T-helper 9 cell (primary cell): ENCODE measurements around the gene SGCE.

Source experiments
- DNase-seq: peaks from one replicate; pipeline ENCODE4 v3.0.0-alpha.2; 2020

Gene SGCE

GRCh38 chr7:94658826-94659225 lies 2.9 kb upstream of the SGCE start:
- DNase-seq, result no peak

DNA sequence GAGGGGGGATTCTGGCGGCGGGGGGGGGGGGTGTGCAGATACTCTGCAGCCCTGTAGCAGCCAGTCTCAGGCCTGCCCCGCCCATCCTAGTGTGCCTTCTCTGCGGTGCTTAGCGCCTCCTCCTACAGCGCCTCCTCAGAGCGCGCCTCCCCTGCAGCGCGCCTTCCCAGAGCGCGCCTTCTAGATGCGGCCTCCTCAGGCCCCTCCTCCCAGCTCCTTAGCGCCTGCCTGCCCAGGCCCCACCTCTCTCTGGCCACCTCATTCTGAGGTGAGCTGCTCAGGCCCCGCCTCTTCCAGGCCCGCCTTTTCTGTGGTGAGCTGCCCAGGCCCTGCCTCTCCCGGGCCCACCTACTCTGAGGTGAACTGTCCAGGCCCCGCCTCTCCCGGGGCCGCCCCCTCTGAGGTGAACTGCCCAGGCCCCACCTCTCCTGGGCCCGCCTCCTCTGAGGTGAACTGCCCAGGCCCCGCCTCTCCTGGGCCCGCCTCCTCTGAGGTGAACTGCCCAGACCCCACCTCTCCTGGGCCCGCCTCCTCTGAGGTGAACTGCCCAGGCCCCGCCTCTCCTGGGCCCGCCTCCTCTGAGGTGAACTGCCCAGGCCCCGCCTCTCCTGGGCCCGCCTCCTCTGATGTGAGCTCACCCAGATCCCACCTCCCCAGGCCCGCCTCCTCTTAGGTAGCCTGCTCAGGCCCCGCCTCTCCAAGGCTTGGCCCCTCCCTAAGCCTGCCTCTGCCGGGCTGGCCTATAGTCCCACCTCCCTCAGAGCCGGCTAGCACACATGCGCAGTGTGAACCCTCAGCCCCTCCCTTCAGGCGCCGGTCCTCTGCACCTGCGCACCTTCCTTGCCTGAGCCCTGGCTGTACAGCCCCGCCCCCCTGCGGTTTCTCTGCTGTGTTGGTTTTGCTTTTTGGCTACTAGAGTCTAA lies 2.1 kb upstream of the SGCE start:
- peak; percentile 89 for DNase-seq

- no peak for DNase-seq
Observed at GRCh38 chr7:94656925-94657731, 1.2 kb upstream of the SGCE start.

GRCh38 chr7:94656658-94656924 lies 658 bp upstream of the SGCE start:
- no peak for DNase-seq

GRCh38 chr7:94655126-94655847 lies 646 bp downstream of the SGCE start:
- no peak for DNase-seq

GRCh38 chr7:94654783-94655125 lies 1.2 kb downstream of the SGCE start:
- no peak for DNase-seq

DNA sequence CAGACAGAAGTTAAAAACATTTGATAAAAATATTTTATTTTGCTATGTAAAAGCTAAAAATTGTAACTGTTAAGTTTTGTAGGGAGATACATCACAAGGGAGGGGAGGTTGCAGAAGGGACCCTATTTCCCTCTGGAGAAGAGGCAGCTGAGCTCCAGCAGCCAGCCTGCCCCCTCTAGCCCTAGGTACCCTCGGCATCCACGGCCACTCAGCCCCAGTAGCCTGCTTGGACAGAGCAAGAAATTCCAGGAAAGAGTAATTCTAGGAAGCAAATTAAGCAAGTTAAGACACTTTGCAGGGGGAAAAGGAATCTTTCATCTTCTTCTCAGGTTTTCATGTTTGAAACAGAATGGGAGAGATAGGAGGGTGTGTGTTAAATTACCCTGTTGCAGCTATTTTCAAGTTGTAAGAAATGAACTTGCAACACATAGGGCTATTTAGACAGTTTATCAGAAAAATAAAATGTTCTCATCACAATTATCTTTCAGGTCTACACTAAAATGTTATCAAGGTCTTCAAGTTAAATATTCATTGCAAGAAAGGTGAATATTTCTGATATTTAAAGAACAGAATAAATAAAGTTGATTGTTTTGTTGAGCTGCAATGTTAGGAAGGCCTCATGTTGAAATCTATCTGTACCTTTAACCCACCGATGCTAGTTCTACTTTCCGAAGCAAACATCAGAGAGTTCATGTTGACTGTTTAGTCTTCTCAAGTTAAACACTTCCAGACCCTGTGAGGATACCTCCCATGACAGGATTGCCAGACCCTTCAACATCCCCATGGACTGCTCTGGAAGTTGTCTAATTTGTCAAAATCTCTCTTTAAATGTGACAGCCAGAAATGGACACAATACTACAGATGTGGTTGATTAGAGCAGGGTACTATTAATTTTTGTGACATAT lies 5.5 kb downstream of the SGCE start:
- no peak for DNase-seq

GRCh38 chr7:94649450-94649849 lies 6.5 kb downstream of the SGCE start:
- no peak for DNase-seq

GRCh38 chr7:94648731-94649130 lies 7.2 kb downstream of the SGCE start:
- DNase-seq, result no peak

- DNase-seq, result no peak
Observed at GRCh38 chr7:94647295-94647694, 8.6 kb downstream of the SGCE start.

- no peak for DNase-seq
Observed at GRCh38 chr7:94643771-94644545, 12.0 kb downstream of the SGCE start.

DNA sequence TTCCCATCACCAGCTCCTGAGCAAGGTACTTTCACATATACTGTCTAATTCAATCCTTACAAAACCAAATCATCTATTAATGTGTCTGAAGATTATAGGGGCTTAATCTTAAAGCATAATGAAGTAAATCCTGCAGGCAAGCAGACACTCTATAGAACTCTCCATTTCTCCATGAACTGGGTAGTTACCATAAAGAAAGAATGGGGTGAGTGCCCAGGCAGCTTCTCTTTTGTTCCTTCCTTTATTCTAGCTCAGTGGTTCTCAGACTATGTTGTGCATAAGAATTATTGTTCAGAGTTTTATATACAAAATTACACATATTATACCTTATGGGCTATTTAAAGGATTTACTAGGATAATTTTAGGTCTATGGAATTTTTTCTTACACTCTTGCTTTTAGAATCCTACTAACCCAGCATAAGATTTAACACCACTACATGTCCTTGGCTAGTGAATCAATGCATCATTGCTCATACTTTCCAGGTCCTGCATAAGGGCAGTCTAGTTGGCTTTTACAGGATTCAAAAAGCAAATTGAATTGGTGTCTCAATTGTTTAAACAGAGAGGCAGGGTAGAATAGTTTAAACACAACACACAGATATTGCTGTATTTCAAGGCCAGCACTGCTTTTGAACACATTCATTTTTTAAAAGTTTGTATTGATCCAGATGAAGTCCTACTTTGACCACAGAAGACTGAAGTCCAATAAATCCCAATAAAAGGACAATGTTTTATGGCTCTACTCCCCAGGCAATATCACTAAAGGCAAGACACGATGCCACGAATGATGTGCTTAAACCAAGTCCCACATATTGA lies 12.9 kb downstream of the SGCE start:
- DNase-seq, result no peak

DNA sequence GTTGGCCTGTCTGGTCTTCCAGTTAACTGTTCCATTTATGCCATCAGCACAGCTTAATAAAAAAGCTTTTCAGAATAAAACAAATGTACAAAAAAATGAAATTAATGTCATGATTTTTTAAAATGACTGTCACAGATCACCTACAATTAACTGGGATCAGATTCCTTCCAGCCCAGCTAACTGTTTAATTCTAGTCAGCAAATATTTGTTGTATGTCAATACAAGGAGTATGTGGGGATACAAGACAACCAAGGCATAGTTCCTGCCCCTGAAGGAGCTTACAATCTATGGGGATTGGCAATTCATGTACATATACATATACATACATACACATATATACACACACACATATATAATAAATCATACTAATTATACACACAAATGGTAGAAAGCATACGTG lies 16.5 kb downstream of the SGCE start:
- DNase-seq, result no peak

DNA sequence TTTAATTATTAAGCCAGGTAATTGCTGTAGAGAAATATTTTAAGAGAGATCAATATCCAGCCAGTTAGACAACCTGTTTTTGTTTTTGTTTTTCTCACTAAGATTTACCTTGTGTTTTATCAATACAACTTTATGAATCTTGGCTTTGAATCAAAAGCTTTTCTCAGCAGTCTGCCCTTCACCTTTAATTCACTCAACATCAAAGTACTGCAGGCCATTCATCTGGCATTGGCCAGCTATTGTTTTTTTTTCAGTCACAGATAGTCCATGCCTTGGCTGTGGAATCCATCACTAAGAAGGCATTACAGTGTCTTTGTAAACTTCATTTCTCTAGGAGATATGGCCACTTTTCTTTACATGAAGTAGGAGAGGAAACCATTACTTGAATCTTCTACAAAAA lies 20.2 kb downstream of the SGCE start:
- no peak for DNase-seq

DNA sequence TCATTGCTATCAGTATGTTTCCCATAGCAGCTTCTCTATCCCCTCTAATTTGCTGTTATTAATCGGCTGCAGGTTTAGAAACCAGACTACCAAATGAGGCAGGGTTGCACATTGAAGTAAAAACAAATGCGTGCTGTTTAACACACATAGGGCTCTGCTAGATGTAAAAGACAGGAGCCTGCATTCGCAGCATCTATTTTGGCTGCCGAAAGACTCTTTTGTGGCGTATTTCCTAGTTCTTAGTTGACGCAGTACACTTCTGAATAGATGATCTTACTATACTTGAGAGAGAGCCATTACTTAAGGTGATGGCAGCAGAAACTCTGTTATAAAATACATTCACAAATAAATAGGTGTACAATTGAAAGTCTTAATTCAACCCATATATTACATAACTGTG lies 21.4 kb downstream of the SGCE start:
- DNase-seq, result no peak

DNA sequence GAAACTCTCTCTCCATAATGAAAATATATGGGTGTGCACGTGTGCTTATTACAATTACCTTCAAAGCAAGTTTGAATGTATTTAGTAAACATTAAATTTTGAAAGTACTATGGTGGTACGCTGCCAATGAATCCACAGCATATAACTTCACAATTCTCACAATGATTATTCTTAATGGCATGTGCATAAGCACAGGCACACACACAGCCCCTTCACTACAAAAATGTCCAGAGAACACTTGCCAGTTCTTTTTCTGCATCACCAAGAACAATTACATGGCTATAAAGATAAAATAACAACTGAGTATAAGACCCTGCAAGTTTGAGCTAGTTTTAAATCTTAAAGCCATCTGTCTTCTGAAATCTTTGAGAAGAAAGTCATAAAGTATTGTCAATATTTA lies 22.2 kb downstream of the SGCE start:
- no peak for DNase-seq

DNA sequence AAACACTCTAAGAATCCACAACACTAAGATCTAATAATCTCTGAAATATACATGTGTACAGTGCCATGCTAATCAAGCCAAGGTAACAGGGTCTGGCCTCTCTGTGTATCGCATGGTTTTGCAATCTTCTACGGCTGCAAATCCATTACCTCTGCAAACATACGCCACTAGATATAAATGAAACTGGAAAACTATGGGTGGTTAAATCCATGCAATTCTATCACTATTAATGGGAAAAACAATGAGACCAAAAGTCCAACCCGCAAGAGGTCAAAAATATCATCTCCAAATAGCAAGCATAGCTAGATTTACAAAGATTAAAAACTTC lies 23.0 kb downstream of the SGCE start:
- DNase-seq, result no peak

GRCh38 chr7:94632338-94633013 lies 23.5 kb downstream of the SGCE start:
- no peak for DNase-seq

DNA sequence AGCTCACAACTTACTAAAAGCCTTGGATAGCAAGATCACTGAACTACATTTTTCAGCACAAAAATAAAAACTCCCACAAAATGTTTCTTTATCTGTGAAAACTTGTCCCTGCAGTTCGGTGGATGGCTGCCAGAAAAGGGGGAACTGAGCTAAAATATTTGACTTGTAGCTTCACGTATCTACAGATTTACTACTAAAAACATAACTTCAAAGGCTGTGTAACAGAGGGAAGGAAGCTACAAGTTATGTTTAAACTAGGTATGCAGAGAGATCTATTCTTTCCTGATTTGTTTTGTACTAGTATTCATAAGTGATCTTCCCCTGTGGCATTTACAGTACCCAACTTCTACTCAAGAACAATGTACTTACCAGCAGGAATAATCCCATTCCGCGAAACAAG lies 25.1 kb downstream of the SGCE start:
- no peak for DNase-seq

- DNase-seq, result no peak
Observed at GRCh38 chr7:94623820-94624219, 32.1 kb downstream of the SGCE start.

DNA sequence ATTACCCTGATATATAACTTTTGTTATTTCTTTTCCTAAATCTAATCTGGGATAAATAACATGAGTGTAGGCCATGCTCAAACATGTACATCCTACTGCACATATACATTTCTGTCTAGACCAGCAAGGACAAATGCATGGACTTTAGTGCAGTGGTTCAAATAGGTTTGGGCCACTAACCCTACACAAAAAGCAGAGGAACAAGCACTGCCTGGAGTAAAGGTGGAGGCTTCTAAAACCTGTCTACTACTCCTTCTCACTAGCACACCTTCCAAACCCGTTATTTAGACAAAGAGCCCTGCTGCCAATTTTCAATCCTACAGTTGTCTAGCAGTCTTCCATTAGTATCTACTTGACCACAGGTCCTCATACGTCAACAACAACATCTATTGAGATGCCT lies 34.8 kb downstream of the SGCE start:
- no peak for DNase-seq
